Heart left ventricle (tissue), 13 donors: ENCODE results near the gene C9orf152.

Experiments used
- CTCF ChIP-seq, 12 donors: fragments of 200-600 bp; sonication (generic) in 4 of 12; IDR thresholded peaks; one replicate each; pipeline versions ENCODE4 v1.5.0 to v1.8.0; 2018 to 2022; ENCODE audit warnings: antibody characterized with exemption in 12 of 12, mild to moderate bottlenecking in 5 of 12
- POLR2A ChIP-seq, 2 donors: fragments of 450-650 bp; IDR thresholded peaks; one replicate each; pipeline ENCODE4 v1.6.1; 2017; ENCODE audit warnings: antibody characterized with exemption in 2 of 2, mild to moderate bottlenecking in 2 of 2, moderate library complexity in 2 of 2
- donor health status: ischemic (EF 13 %, LVEDD 7.1; RV severe dilation, severe dysfunction).
- donor health status: DM: no; HTN: yes; CAD: no.
- donor health status: DM: no; HTN: no; CAD: no.
- donor health status: ischemic (EF 25% LVEDD 6.9; RV normal size, moderate dysfunction).
- donor health status: ischemic (EF 25% LVEDD 5.7; RV mildly dilated, moderate dysfunction).
- donor health status: ischemic (EF 35%, LVEDD 5.7; RV mildly dilated, moderate dysfunction).
- donor health status: nonischemic (EF 11% LVEDD 7.7; RV severe dilation, severe dysfunction).
- donor health status: DM: yes; HTN: yes; CAD: no.
- donor health status: PGD.
- donor health status: ischemic (EF 29% LVEDD 5.4; RV normal size, mild dysfunction).
- donor health status: nonischemic (EF 23%, LVEDD 6.1; RV moderate dilation, normal function).

GRCh38 chr9:110208031-110208430, at the start of gene C9orf152:
- no peak for TF ChIP-seq CTCF (IDR thresholded peaks at IDR 0.05)
- TF ChIP-seq POLR2A (IDR thresholded peaks at IDR 0.05): no peak
